Measurements from ENCODE around the gene ZMYND19. TPM values are rescaled to one million over a fixed set of nuclear protein-coding genes. Genes with fewer than 3 reads are reported as not detected.

The ZMYND19 gene
- total RNA-seq, result 10 to 100 TPM; 16.2 to 29.0 TPM

GRCh38 chr9:137590469-137591383, at the start of gene ZMYND19:
Gene ZMYND19 (minus strand): TSS chr9:137590512. CDS start chr9:137590263, 249 bp downstream.

GRCh38 chr9:137618105-137619067, 28.1 kb upstream of the ZMYND19 start, which contains the start of gene EHMT1:
Gene EHMT1 (plus strand): TSS chr9:137619005. CDS start chr9:137619029, 24 bp downstream.

GRCh38 chr9:137605121-137606004, 15.1 kb upstream of the ZMYND19 start, which contains the start of gene ARRDC1:
Gene ARRDC1 (plus strand): TSS chr9:137605686. CDS start chr9:137605718, 32 bp downstream.

GRCh38 chr9:137578518-137579258, 11.6 kb downstream of the ZMYND19 start, which contains the start of gene DPH7:
Gene DPH7 (minus strand): TSS chr9:137578925. CDS start chr9:137578777, 148 bp downstream.

GRCh38 chr9:137551264-137552021, 38.9 kb downstream of the ZMYND19 start, which contains the start of gene MRPL41:
Gene MRPL41 (plus strand): TSS chr9:137551879. CDS start chr9:137552082, 203 bp downstream.

GRCh38 chr9:137550231-137550621, 40.1 kb downstream of the ZMYND19 start, which contains the start of gene PNPLA7:
Gene PNPLA7 (minus strand): TSS chr9:137550402. CDS start chr9:137550197, 205 bp downstream.

Small RNAs within 50 kb of the gene (small RNA-seq; reads per million reads assigned to genes)
- 0 reads per million in 2 donors for gene RF00017

Other genes with a start within 250 kb of the ZMYND19 start
- 1 to 10 TPM; 2.0 to 5.5 TPM for gene EXD3, start 167.3 kb downstream of the ZMYND19 start, total RNA-seq
- gene NOXA1, start 167.1 kb downstream of the ZMYND19 start, total RNA-seq, result under 1 TPM; under 0.01 to 0.69 TPM
- gene ENTPD8, start 149.2 kb downstream of the ZMYND19 start, total RNA-seq, result not detected
- gene NSMF, start 131.2 kb downstream of the ZMYND19 start, total RNA-seq, result 10 to 100 TPM; 25.5 to 27.0 TPM
- 1 to 10 TPM in 1 of 2 donors, under 1 TPM in 1; 0.69 to 1.3 TPM for gene PNPLA7, start 40.1 kb downstream of the ZMYND19 start, total RNA-seq
- gene MRPL41, start 38.6 kb downstream of the ZMYND19 start, total RNA-seq, result 10 to 100 TPM; 49.6 to 79.6 TPM
- gene DPH7, start 11.6 kb downstream of the ZMYND19 start, total RNA-seq, result 10 to 100 TPM; 15.1 to 18.6 TPM
- gene ARRDC1, start 15.2 kb upstream of the ZMYND19 start, total RNA-seq, result 10 to 100 TPM in 1 of 2 donors, 1 to 10 TPM in 1; 9.3 to 16.3 TPM
- 10 to 100 TPM; 24.8 to 38.6 TPM for gene EHMT1, start 28.5 kb upstream of the ZMYND19 start, total RNA-seq